A549 treated with RU486 at 1 μM for 4 hours (cell line): ENCODE data around the gene FGL2. TPM values are rescaled to one million over a fixed set of nuclear protein-coding genes. Genes with fewer than 3 reads are reported as not detected.

Experiments used
- total RNA-seq: library from RNA; stranded (reverse); fragments of 200-300 nt; extraction: Qiagen RNA extraction; gene quantifications from 5 replicates; pipeline ENCODE4 v1.2.3, GENCODE V29; 2022; ENCODE audit warnings: low read depth

The FGL2 gene
- total RNA-seq: not detected in 5 replicates

GRCh38 chr7:77199013-77199966 lies at the start of gene FGL2:
TSS of gene FGL2 (minus strand) at chr7:77199819. CDS start at chr7:77199793, 26 bp downstream.

Other genes starting within 250 kb of the FGL2 start
- gene SPDYE17, start 167.5 kb downstream of the FGL2 start, total RNA-seq: not detected in 5 replicates
- gene SPDYE18, start 137.3 kb downstream of the FGL2 start, total RNA-seq: 0.13 to 0.32 TPM (median 0.30 TPM) in 3 of 5 replicates, not detected in the others
- 0.38 to 0.89 TPM (median 0.56 TPM) in 5 replicates for gene CCDC146, start 77.2 kb downstream of the FGL2 start, total RNA-seq
- gene GSAP, start 216.5 kb upstream of the FGL2 start, total RNA-seq: 1.8 to 2.8 TPM (median 2.5 TPM) in 5 replicates